A549 (cell line): ENCODE measurements around the gene INTS6L. TPM values are rescaled to one million over a fixed set of nuclear protein-coding genes. Genes with fewer than 3 reads are reported as not detected.
A peak's percentile ranks its signal among the peaks of the same experiment; 100 is the strongest.

ENCODE experiments used
- ATAC-seq, 2 experiments: fragments of 200-7000 bp in 1 of 2; fragments of >200 bp in 1 of 2; cut with Nextera tagmentation in 1 of 2; cut with Tn5 transposase in 1 of 2; 3 replicates each; pipeline versions ENCODE4 v1.8.0 to v1.9.1; 2018 to 2020; ENCODE audit warnings: mild to moderate bottlenecking in 1 of 2, moderate library complexity in 1 of 2
- CTCF ChIA-PET: fragments of 300-600 bp; sonication (Branson Sonifier 250); formaldehyde crosslinking; extraction: SDS; loops from one replicate; lab custom pipeline; 2021; ENCODE audit warnings: antibody characterized with exemption, inconsistent platforms; lab: Yijun Ruan, JAX
- POLR2A ChIA-PET: fragments of 350-600 bp; formaldehyde crosslinking; extraction: SDS; loops from one replicate; lab custom pipeline; 2021; ENCODE audit warnings: antibody characterized with exemption, inconsistent platforms; lab: Yijun Ruan, JAX
- DNase-seq, 2 experiments: peaks; one replicate each; pipeline versions ENCODE4 v3.0.0 to v3.0.0-alpha.2; 2011 to 2016; ENCODE audit warnings: low read depth in 1 of 2, low spot score in 1 of 2
- FAIRE-seq: peaks from 2 replicates; lab custom pipeline; 2011; peaks lifted over from hg19 to GRCh38; lab: Jason Lieb, UNC
- H3K27ac ChIP-seq, 2 experiments: fragments of >200 bp; sonication (Bioruptor Twin); formaldehyde crosslinking; 3 replicates each; pipeline ENCODE4 v1.5.1; 2016 to 2017
- H3K4me1 ChIP-seq: fragments of >200 bp; sonication (Bioruptor Twin); formaldehyde crosslinking; 3 replicates; pipeline ENCODE4 v1.6.1; 2016
- H3K4me2 ChIP-seq: fragments of >200 bp; sonication (Bioruptor Twin); formaldehyde crosslinking; 3 replicates; pipeline ENCODE4 v1.6.1; 2016
- H3K4me3 ChIP-seq: fragments of >200 bp; sonication (Bioruptor Twin); formaldehyde crosslinking; 3 replicates; pipeline ENCODE4 v1.5.1; 2016
- H3K9me3 ChIP-seq: fragments of >200 bp; sonication (Bioruptor Twin); formaldehyde crosslinking; 3 replicates; pipeline ENCODE4 v1.6.1; 2016
- ATOH8 ChIP-seq: fragments of 250-450 bp; sonication (Bioruptor Pico); IDR thresholded peaks from 2 replicates; pipeline ENCODE4 v1.5.0; 2020; ENCODE audit warnings: low read depth, mild to moderate bottlenecking, moderate library complexity
- CBX2 ChIP-seq: fragments of 200-600 bp; sonication (generic); IDR thresholded peaks from 2 replicates; pipeline ENCODE4 v1.6.1; 2016; ENCODE audit warnings: low read depth, mild to moderate bottlenecking, borderline replicate concordance
- CHD2 ChIP-seq: fragments of 150-350 bp; IDR thresholded peaks from 2 replicates; pipeline ENCODE4 v1.6.1; 2014; ENCODE audit warnings: low read length; ENCODE audit not compliant: partially characterized antibody
- CHD4 ChIP-seq: fragments of 200-600 bp; sonication (generic); IDR thresholded peaks from 2 replicates; pipeline ENCODE4 v1.6.1; 2016; ENCODE audit warnings: antibody characterized with exemption, mild to moderate bottlenecking, borderline replicate concordance
- E2F6 ChIP-seq: IDR thresholded peaks from 2 replicates; pipeline ENCODE4 v1.6.1; 2012; ENCODE audit warnings: low read depth, borderline replicate concordance
- EHMT2 ChIP-seq: fragments of 200-600 bp; sonication (generic); IDR thresholded peaks from 2 replicates; pipeline ENCODE4 v1.6.1; 2016; ENCODE audit warnings: antibody characterized with exemption, low read depth, mild to moderate bottlenecking, moderate library complexity
- ESRRA ChIP-seq: fragments of 150-350 bp; IDR thresholded peaks from 2 replicates; pipeline ENCODE4 v1.6.1; 2014; ENCODE audit warnings: mild to moderate bottlenecking, low read length, borderline replicate concordance
- GATA3 ChIP-seq: IDR thresholded peaks from 2 replicates; pipeline ENCODE4 v1.6.1; 2012; ENCODE audit warnings: borderline replicate concordance
- HDAC2 ChIP-seq: fragments of 200-600 bp; sonication (generic); IDR thresholded peaks from 2 replicates; pipeline ENCODE4 v1.6.1; 2016
- KDM5A ChIP-seq: fragments of 200-600 bp; sonication (generic); IDR thresholded peaks from 2 replicates; pipeline ENCODE4 v1.6.1; 2016; ENCODE audit warnings: antibody characterized with exemption, mild to moderate bottlenecking
- MAFK ChIP-seq: fragments of 450-650 bp; IDR thresholded peaks from 2 replicates; pipeline ENCODE4 v1.6.1; 2014; ENCODE audit not compliant: partially characterized antibody
- NFE2L2 ChIP-seq: fragments of 150-350 bp; conservative IDR thresholded peaks from 2 replicates; pipeline ENCODE4 v1.6.1; 2014; ENCODE audit warnings: low read length
- NR3C1 ChIP-seq: fragments of >200 bp; sonication (Bioruptor Twin); formaldehyde crosslinking; IDR thresholded peaks from 3 replicates; pipeline ENCODE4 v1.6.1; 2017
- PBX3 ChIP-seq: IDR thresholded peaks from 2 replicates; pipeline ENCODE4 v1.6.1; 2012
- POLR2AphosphoS2 ChIP-seq: conservative IDR thresholded peaks from 2 replicates; pipeline ENCODE4 v1.6.1; 2012; ENCODE audit warnings: low read length, improper control_type of control experiment, inconsistent platforms
- RAD21 ChIP-seq, 2 experiments: fragments of >200 bp in 1 of 2; sonication (Bioruptor Twin) in 1 of 2; formaldehyde crosslinking in 1 of 2; IDR thresholded peaks in 1 of 2; conservative IDR thresholded peaks in 1 of 2; 2 replicates in 1 of 2; 3 replicates in 1 of 2; pipeline ENCODE4 v1.6.1; 2012 to 2018; ENCODE audit warnings: inconsistent platforms in 1 of 2
- RARB ChIP-seq: fragments of 250-450 bp; sonication (Bioruptor Pico); IDR thresholded peaks from 2 replicates; pipeline ENCODE4 v1.8.0; 2021; ENCODE audit warnings: mild to moderate bottlenecking, moderate library complexity
- REST ChIP-seq: fragments of 200-600 bp; sonication (generic); IDR thresholded peaks from 2 replicates; pipeline ENCODE4 v1.6.1; 2016; ENCODE audit warnings: antibody characterized with exemption, mild to moderate bottlenecking, moderate library complexity
- SREBF2 ChIP-seq: fragments of 450-650 bp; IDR thresholded peaks from 2 replicates; pipeline ENCODE4 v1.6.1; 2014; ENCODE audit warnings: mild to moderate bottlenecking, moderate library complexity
- TP53 ChIP-seq: fragments of 250-450 bp; sonication (Bioruptor Pico); IDR thresholded peaks from 2 replicates; pipeline ENCODE4 v1.5.0; 2021; ENCODE audit warnings: mild to moderate bottlenecking, moderate library complexity
- USF2 ChIP-seq: fragments of 450-650 bp; IDR thresholded peaks from 2 replicates; pipeline ENCODE4 v1.6.1; 2014; ENCODE audit warnings: antibody characterized with exemption
- ZNF302 ChIP-seq: fragments of 250-450 bp; sonication (Bioruptor Pico); IDR thresholded peaks from 2 replicates; pipeline ENCODE4 v1.9.0; 2021; ENCODE audit warnings: inconsistent platforms, mild to moderate bottlenecking, moderate library complexity
- WGBS: methylation state at CpG from one replicate; pipeline ENCODE4 v1.1.6; 2017; ENCODE audit errors: missing lambda C conversion rate; 5-methylcytosine and 5-hydroxymethylcytosine counted together
- polyA plus RNA-seq, 4 experiments: library from polyadenylated mRNA; depleted of rRNA in 3 of 4; stranded (reverse); fragments of >200 nt; fragmentation: RNase III in 1 of 4; extraction: RNeasy Plus Mini Kit Qiagen cat#74134 plus additional on column Dnase treatment in 1 of 4; gene quantifications; 2 replicates in 3 of 4; 3 replicates in 1 of 4; pipeline ENCODE4 v1.2.3, GENCODE V29; 2011 to 2017

Gene INTS6L
- polyA plus RNA-seq, 2 of the 4 experiments (the other 2 are of a cell fraction): 0.19 to 0.40 TPM

- no peak overlapping the region for H3K4me2 ChIP-seq
- no peaks in the 10 kb centered on the region for H3K9me3 ChIP-seq
- ATAC-seq: no peak
- no peak overlapping the region for H3K27ac ChIP-seq
- ChIA-PET POLR2A (no interaction called here), CTCF (no interaction called here)
- 0% methylated on average over 1 of the region's 1 CpG for WGBS
- no peak overlapping the region for H3K4me3 ChIP-seq
- no peak for TF ChIP-seq SREBF2
- no peak for TF ChIP-seq ZNF302 (CRISPR knock-in tag)
- no peak for TF ChIP-seq KDM5A
- no peak for TF ChIP-seq POLR2AphosphoS2
- TF ChIP-seq CBX2: no peak
- no peak for TF ChIP-seq E2F6
- no peak for TF ChIP-seq NFE2L2
- no peak for TF ChIP-seq USF2
- H3K4me1 ChIP-seq: 0 out of 3 replicates have a peak, but pooled peaks cover 5% of the 10 kb centered on the region
- DNase-seq: no peak
- no peak for FAIRE-seq
These were observed 2.3 kb upstream of the INTS6L start for GRCh38 chrX:135518161-135518560.

- H3K4me1 ChIP-seq: 0 out of 3 replicates have a peak, but pooled peaks cover 5% of the 10 kb centered on the region
- H3K9me3 ChIP-seq: no peaks in the 10 kb centered on the region
- POLR2A ChIA-PET: no interaction called here
- H3K4me2 ChIP-seq: peak overlapping the region; percentile 95; the same call in 2 of the 3 replicates
- TF ChIP-seq ESRRA: no peak
- TF ChIP-seq GATA3: no peak
- TF ChIP-seq REST: no peak
- no peak for TF ChIP-seq SREBF2
- no peak for TF ChIP-seq EHMT2
- TF ChIP-seq TP53 (CRISPR knock-in tag): no peak
- TF ChIP-seq ATOH8 (CRISPR knock-in tag): no peak
- no peak for TF ChIP-seq MAFK
- no peak for TF ChIP-seq RARB (CRISPR knock-in tag)
- TF ChIP-seq CHD4: no peak
- no peak for TF ChIP-seq NR3C1
- TF ChIP-seq CHD2: no peak
- TF ChIP-seq PBX3: no peak
- TF ChIP-seq HDAC2: no peak
- no peak for TF ChIP-seq RAD21 (conservative IDR thresholded peaks at IDR 0.05 in 1 of 2, IDR thresholded peaks at IDR 0.05 in 1 of 2)
- CTCF ChIA-PET: no interaction called here
- no peak for ATAC-seq
- H3K27ac ChIP-seq: no peak overlapping the region
- WGBS: 79% methylated on average over 12 of the region's 12 CpGs
- DNase-seq: no peak
- no peak overlapping the region; the same call in 2 of the 3 replicates for H3K4me3 ChIP-seq
- no peak for FAIRE-seq
These were observed 373 bp upstream of the INTS6L start for GRCh38 chrX:135520022-135520552.
